SK-N-SH treated with all-trans-retinoic acid at 6 μM for 48 hours (cell line): ENCODE measurements around the gene JAML.

Experiments
- ARNTL ChIP-seq: fragments of 450-650 bp; formaldehyde crosslinking; IDR thresholded peaks from 2 replicates; pipeline ENCODE4 v1.5.0; 2020; ENCODE audit warnings: low read depth, mild to moderate bottlenecking, moderate library complexity, borderline replicate concordance
- BACH2 ChIP-seq: fragments of 250-450 bp; sonication (Bioruptor Pico); IDR thresholded peaks from 2 replicates; pipeline ENCODE4 v1.9.0; 2021; ENCODE audit warnings: mild to moderate bottlenecking, borderline replicate concordance
- CREB5 ChIP-seq: fragments of 250-450 bp; sonication (Bioruptor Pico); IDR thresholded peaks from 2 replicates; pipeline ENCODE4 v1.5.1; 2020; ENCODE audit warnings: low read depth, mild to moderate bottlenecking, moderate library complexity
- ESRRG ChIP-seq: fragments of 250-450 bp; sonication (Bioruptor Pico); IDR thresholded peaks from 2 replicates; pipeline ENCODE4 v1.6.1; 2021; ENCODE audit warnings: mild to moderate bottlenecking
- GLIS3 ChIP-seq: fragments of 250-450 bp; sonication (Bioruptor Pico); IDR thresholded peaks from 2 replicates; pipeline ENCODE4 v1.5.0; 2020; ENCODE audit warnings: mild to moderate bottlenecking, moderate library complexity
- PATZ1 ChIP-seq: fragments of 250-450 bp; sonication (Bioruptor Pico); IDR thresholded peaks from 2 replicates; pipeline ENCODE4 v1.8.0; 2020; ENCODE audit warnings: mild to moderate bottlenecking, moderate library complexity, borderline replicate concordance
- POU6F1 ChIP-seq: fragments of 250-450 bp; sonication (Bioruptor Pico); IDR thresholded peaks from 2 replicates; pipeline ENCODE4 v1.8.0; 2021; ENCODE audit warnings: low read depth, mild to moderate bottlenecking, moderate library complexity, borderline replicate concordance
- RARB ChIP-seq: fragments of 250-450 bp; sonication (Bioruptor Pico); IDR thresholded peaks from 2 replicates; pipeline ENCODE4 v1.8.0; 2021; ENCODE audit warnings: mild to moderate bottlenecking, moderate library complexity
- SNAI2 ChIP-seq: fragments of 250-450 bp; sonication (Bioruptor Pico); IDR thresholded peaks from 2 replicates; pipeline ENCODE4 v1.5.0; 2020; ENCODE audit warnings: mild to moderate bottlenecking, moderate library complexity
- TCF4 ChIP-seq: fragments of 250-450 bp; sonication (Bioruptor Pico); IDR thresholded peaks from 2 replicates; pipeline ENCODE4 v1.8.0; 2021; ENCODE audit warnings: mild to moderate bottlenecking, moderate library complexity, borderline replicate concordance
- TOX ChIP-seq: fragments of 250-450 bp; sonication (Bioruptor Pico); IDR thresholded peaks from 2 replicates; pipeline ENCODE4 v1.8.0; 2021; ENCODE audit warnings: mild to moderate bottlenecking, moderate library complexity, borderline replicate concordance
- ZC3H10 ChIP-seq: fragments of 250-450 bp; sonication (Bioruptor Pico); IDR thresholded peaks from 2 replicates; pipeline ENCODE4 v1.5.1; 2021; ENCODE audit warnings: mild to moderate bottlenecking, moderate library complexity
- ZNF565 ChIP-seq: fragments of 450-650 bp; formaldehyde crosslinking; conservative IDR thresholded peaks from 2 replicates; pipeline ENCODE4 v1.5.0; 2020; ENCODE audit warnings: low read depth, mild to moderate bottlenecking, moderate library complexity

GRCh38 chr11:118205606-118206378 is 19.0 kb downstream of the JAML start:
- no peak for TF ChIP-seq CREB5 (CRISPR knock-in tag)
- TF ChIP-seq ARNTL (CRISPR knock-in tag), result no peak
- no peak for TF ChIP-seq POU6F1 (CRISPR knock-in tag)
- no peak for TF ChIP-seq ZNF565 (CRISPR knock-in tag)
- TF ChIP-seq ESRRG (CRISPR knock-in tag), result no peak
- TF ChIP-seq TOX (CRISPR knock-in tag), result no peak
- no peak for TF ChIP-seq ZC3H10
- no peak for TF ChIP-seq BACH2
- no peak for TF ChIP-seq TCF4 (CRISPR knock-in tag)
- no peak for TF ChIP-seq PATZ1 (CRISPR knock-in tag)
- TF ChIP-seq RARB (CRISPR knock-in tag), result no peak
- TF ChIP-seq GLIS3 (CRISPR knock-in tag), result no peak
- TF ChIP-seq SNAI2 (CRISPR knock-in tag), result no peak
